A549 (cell line): ENCODE measurements around the gene TMEM106C. TPM values are rescaled to one million over a fixed set of nuclear protein-coding genes. Genes with fewer than 3 reads are reported as not detected.

Experiments
- ATAC-seq, 2 experiments: fragments of 200-7000 bp in 1 of 2; fragments of >200 bp in 1 of 2; cut with Nextera tagmentation in 1 of 2; cut with Tn5 transposase in 1 of 2; 3 replicates each; pipeline versions ENCODE4 v1.8.0 to v1.9.1; 2018 to 2020; ENCODE audit warnings: mild to moderate bottlenecking in 1 of 2, moderate library complexity in 1 of 2
- CTCF ChIA-PET: fragments of 300-600 bp; sonication (Branson Sonifier 250); formaldehyde crosslinking; extraction: SDS; loops from one replicate; lab custom pipeline; 2021; ENCODE audit warnings: antibody characterized with exemption, inconsistent platforms; lab: Yijun Ruan, JAX
- POLR2A ChIA-PET: fragments of 350-600 bp; formaldehyde crosslinking; extraction: SDS; loops from one replicate; lab custom pipeline; 2021; ENCODE audit warnings: antibody characterized with exemption, inconsistent platforms; lab: Yijun Ruan, JAX
- DNase-seq, 2 experiments: peaks; one replicate each; pipeline versions ENCODE4 v3.0.0 to v3.0.0-alpha.2; 2011 to 2016; ENCODE audit warnings: low read depth in 1 of 2, low spot score in 1 of 2
- FAIRE-seq: peaks from 2 replicates; lab custom pipeline; 2011; peaks lifted over from hg19 to GRCh38; lab: Jason Lieb, UNC
- H3K27ac ChIP-seq, 2 experiments: fragments of >200 bp; sonication (Bioruptor Twin); formaldehyde crosslinking; 3 replicates each; pipeline ENCODE4 v1.5.1; 2016 to 2017
- H3K4me1 ChIP-seq: fragments of >200 bp; sonication (Bioruptor Twin); formaldehyde crosslinking; 3 replicates; pipeline ENCODE4 v1.6.1; 2016
- H3K4me2 ChIP-seq: fragments of >200 bp; sonication (Bioruptor Twin); formaldehyde crosslinking; 3 replicates; pipeline ENCODE4 v1.6.1; 2016
- H3K4me3 ChIP-seq: fragments of >200 bp; sonication (Bioruptor Twin); formaldehyde crosslinking; 3 replicates; pipeline ENCODE4 v1.5.1; 2016
- H3K9me3 ChIP-seq: fragments of >200 bp; sonication (Bioruptor Twin); formaldehyde crosslinking; 3 replicates; pipeline ENCODE4 v1.6.1; 2016
- ATOH8 ChIP-seq: fragments of 250-450 bp; sonication (Bioruptor Pico); IDR thresholded peaks from 2 replicates; pipeline ENCODE4 v1.5.0; 2020; ENCODE audit warnings: low read depth, mild to moderate bottlenecking, moderate library complexity
- CBX8 ChIP-seq: fragments of 200-600 bp; sonication (generic); IDR thresholded peaks from 2 replicates; pipeline ENCODE4 v1.6.1; 2016
- CTCF ChIP-seq: fragments of >200 bp; sonication (Bioruptor Twin); formaldehyde crosslinking; IDR thresholded peaks from 3 replicates; pipeline ENCODE4 v1.5.1; 2016
- ESRRA ChIP-seq: fragments of 150-350 bp; IDR thresholded peaks from 2 replicates; pipeline ENCODE4 v1.6.1; 2014; ENCODE audit warnings: mild to moderate bottlenecking, low read length, borderline replicate concordance
- FOSB ChIP-seq: fragments of 250-450 bp; sonication (Bioruptor Pico); IDR thresholded peaks from 2 replicates; pipeline ENCODE4 v1.5.0; 2020; ENCODE audit warnings: mild to moderate bottlenecking, moderate library complexity
- FOSL2 ChIP-seq, 2 experiments: fragments of 450-650 bp in 1 of 2; fragments of >200 bp in 1 of 2; sonication (Bioruptor Twin) in 1 of 2; formaldehyde crosslinking; IDR thresholded peaks; 2 replicates each; pipeline versions ENCODE4 v1.5.0 to v1.6.1; 2016 to 2020; ENCODE audit warnings: mild to moderate bottlenecking in 1 of 2, moderate library complexity in 1 of 2
- HOXB13 ChIP-seq: fragments of 250-450 bp; sonication (Bioruptor Pico); IDR thresholded peaks from 2 replicates; pipeline ENCODE4 v1.5.0; 2020; ENCODE audit warnings: low read depth, mild to moderate bottlenecking, moderate library complexity
- HOXB5 ChIP-seq: fragments of 250-450 bp; sonication (Bioruptor Pico); IDR thresholded peaks from 2 replicates; pipeline ENCODE4 v1.5.0; 2020; ENCODE audit warnings: mild to moderate bottlenecking, moderate library complexity
- JUNB ChIP-seq: fragments of >200 bp; sonication (Bioruptor Twin); formaldehyde crosslinking; IDR thresholded peaks from 2 replicates; pipeline ENCODE4 v1.6.1; 2016
- KDM1A ChIP-seq: fragments of 200-600 bp; sonication (generic); IDR thresholded peaks from 2 replicates; pipeline ENCODE4 v1.6.1; 2016; ENCODE audit warnings: low read depth, mild to moderate bottlenecking
- MAFK ChIP-seq: fragments of 450-650 bp; IDR thresholded peaks from 2 replicates; pipeline ENCODE4 v1.6.1; 2014; ENCODE audit not compliant: partially characterized antibody
- MAX ChIP-seq: IDR thresholded peaks from 2 replicates; pipeline ENCODE4 v1.6.1; 2012
- NR3C1 ChIP-seq: fragments of >200 bp; sonication (Bioruptor Twin); formaldehyde crosslinking; IDR thresholded peaks from 3 replicates; pipeline ENCODE4 v1.6.1; 2017
- PHF8 ChIP-seq: fragments of 200-600 bp; sonication (generic); IDR thresholded peaks from 2 replicates; pipeline ENCODE4 v1.6.1; 2016; ENCODE audit warnings: low read depth, mild to moderate bottlenecking, antibody characterized with exemption, moderate library complexity, borderline replicate concordance
- POLR2AphosphoS2 ChIP-seq: conservative IDR thresholded peaks from 2 replicates; pipeline ENCODE4 v1.6.1; 2012; ENCODE audit warnings: low read length, improper control_type of control experiment, inconsistent platforms
- RCOR1 ChIP-seq: fragments of 150-350 bp; IDR thresholded peaks from 2 replicates; pipeline ENCODE4 v1.6.1; 2014; ENCODE audit warnings: antibody characterized with exemption, low read length, low read depth
- RNF2 ChIP-seq: fragments of 200-600 bp; sonication (generic); IDR thresholded peaks from 2 replicates; pipeline ENCODE4 v1.6.1; 2016; ENCODE audit warnings: low read depth, mild to moderate bottlenecking, antibody characterized with exemption, moderate library complexity, borderline replicate concordance
- SMC3 ChIP-seq: fragments of >200 bp; sonication (Bioruptor Twin); formaldehyde crosslinking; IDR thresholded peaks from 3 replicates; pipeline ENCODE4 v1.6.1; 2018; ENCODE audit warnings: inconsistent platforms
- SREBF2 ChIP-seq: fragments of 450-650 bp; IDR thresholded peaks from 2 replicates; pipeline ENCODE4 v1.6.1; 2014; ENCODE audit warnings: mild to moderate bottlenecking, moderate library complexity
- TFCP2L1 ChIP-seq: fragments of 250-450 bp; sonication (Bioruptor Pico); IDR thresholded peaks from 2 replicates; pipeline ENCODE4 v1.5.0; 2021; ENCODE audit warnings: mild to moderate bottlenecking
- TP53 ChIP-seq: fragments of 250-450 bp; sonication (Bioruptor Pico); IDR thresholded peaks from 2 replicates; pipeline ENCODE4 v1.5.0; 2021; ENCODE audit warnings: mild to moderate bottlenecking, moderate library complexity
- ZC3H11A ChIP-seq: fragments of 450-650 bp; IDR thresholded peaks from 2 replicates; pipeline ENCODE4 v1.6.1; 2014; ENCODE audit warnings: antibody characterized with exemption, mild to moderate bottlenecking
- ZFP36 ChIP-seq: fragments of 450-650 bp; IDR thresholded peaks from 2 replicates; pipeline ENCODE4 v1.6.1; 2014; ENCODE audit warnings: borderline replicate concordance; ENCODE audit not compliant: partially characterized antibody
- WGBS: methylation state at CpG from one replicate; pipeline ENCODE4 v1.1.6; 2017; ENCODE audit errors: missing lambda C conversion rate; 5-methylcytosine and 5-hydroxymethylcytosine counted together
- polyA plus RNA-seq, 4 experiments: library from polyadenylated mRNA; depleted of rRNA in 3 of 4; stranded (reverse); fragments of >200 nt; fragmentation: RNase III in 1 of 4; extraction: RNeasy Plus Mini Kit Qiagen cat#74134 plus additional on column Dnase treatment in 1 of 4; gene quantifications; 2 replicates in 3 of 4; 3 replicates in 1 of 4; pipeline ENCODE4 v1.2.3, GENCODE V29; 2011 to 2017
- TF ChIP-seq, protein P1 (sequence below): fragments of 450-650 bp; IDR thresholded peaks from 2 replicates; pipeline ENCODE4 v1.6.1; 2014; ENCODE audit warnings: antibody characterized with exemption
- TF ChIP-seq, protein P2 (sequence below): fragments of 250-450 bp; sonication (Bioruptor Pico); IDR thresholded peaks from 2 replicates; pipeline ENCODE4 v1.5.0; 2021; ENCODE audit warnings: mild to moderate bottlenecking, moderate library complexity, borderline replicate concordance
- TF ChIP-seq, protein P3 (sequence below): fragments of >200 bp; sonication (Bioruptor Twin); formaldehyde crosslinking; IDR thresholded peaks from 3 replicates; pipeline ENCODE4 v1.6.1; 2016

TMEM106C gene
- polyA plus RNA-seq, 2 of the 4 experiments (the other 2 are of a cell fraction): 166 to 236 TPM

DNA sequence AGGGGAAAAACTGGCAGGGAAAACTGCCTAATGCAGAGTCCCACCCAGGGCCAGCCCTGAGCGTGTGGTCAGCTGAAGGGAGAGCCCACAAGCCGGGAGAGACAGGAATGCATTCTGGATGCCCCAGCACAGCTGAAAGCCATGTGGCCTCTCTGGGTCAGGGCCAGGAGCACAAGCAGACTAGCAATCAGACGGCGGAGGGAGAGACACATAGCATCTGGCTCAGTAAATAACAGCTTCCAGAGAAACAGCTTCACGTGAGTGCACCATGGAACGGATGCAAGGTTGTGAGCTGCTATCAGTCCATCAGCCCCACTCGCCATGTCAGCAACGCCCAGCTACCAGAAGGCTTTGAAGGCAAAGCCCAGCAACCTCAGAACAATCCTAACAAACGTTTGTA, 28.2 kb upstream of the TMEM106C start (continued):
- no peak for TF ChIP-seq CTCF
- TF ChIP-seq, protein P1, sequence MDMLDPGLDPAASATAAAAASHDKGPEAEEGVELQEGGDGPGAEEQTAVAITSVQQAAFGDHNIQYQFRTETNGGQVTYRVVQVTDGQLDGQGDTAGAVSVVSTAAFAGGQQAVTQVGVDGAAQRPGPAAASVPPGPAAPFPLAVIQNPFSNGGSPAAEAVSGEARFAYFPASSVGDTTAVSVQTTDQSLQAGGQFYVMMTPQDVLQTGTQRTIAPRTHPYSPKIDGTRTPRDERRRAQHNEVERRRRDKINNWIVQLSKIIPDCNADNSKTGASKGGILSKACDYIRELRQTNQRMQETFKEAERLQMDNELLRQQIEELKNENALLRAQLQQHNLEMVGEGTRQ: no peak

DNA sequence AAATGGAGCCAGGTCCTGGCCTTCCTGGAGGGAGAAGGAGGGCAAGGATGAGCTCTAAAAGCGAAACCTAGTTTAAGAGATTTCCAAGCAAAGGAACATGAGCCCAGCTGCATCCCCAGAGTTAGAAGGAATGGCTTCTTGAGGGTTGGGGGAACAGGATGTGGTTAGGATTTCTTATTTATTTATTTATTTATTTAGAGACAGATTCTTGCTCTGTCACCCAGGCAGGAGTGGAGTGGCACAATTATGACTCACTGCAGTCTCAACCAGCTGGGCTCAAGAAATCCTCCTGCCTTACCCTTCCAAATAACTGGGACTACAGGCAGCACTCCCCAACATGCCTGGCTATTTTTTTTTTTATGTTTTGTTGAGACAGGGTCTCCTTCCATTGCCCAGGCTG, 25.3 kb upstream of the TMEM106C start:
- Histone ChIP-seq H3K4me2 (no peak overlapping the region), H3K4me1 (no peaks in the 10 kb centered on the region), H3K27ac (no peak overlapping the region), H3K4me3 (no peak overlapping the region), H3K9me3 (no peaks in the 10 kb centered on the region)
- FAIRE-seq (no peak), ATAC-seq (no peak), DNase-seq (no peak)
- ChIA-PET POLR2A (no interaction called here), CTCF (interaction anchor here (0.6 to 4.1 kb wide), 5 partner anchors 9 to 682 kb away, joined by 3 to 12 read pairs (median 4); partner anchors contain the start of gene VDR)
- WGBS: 88% methylated on average over 1 of the region's 1 CpG
- TF ChIP-seq RCOR1: no peak
- TF ChIP-seq, protein P2, sequence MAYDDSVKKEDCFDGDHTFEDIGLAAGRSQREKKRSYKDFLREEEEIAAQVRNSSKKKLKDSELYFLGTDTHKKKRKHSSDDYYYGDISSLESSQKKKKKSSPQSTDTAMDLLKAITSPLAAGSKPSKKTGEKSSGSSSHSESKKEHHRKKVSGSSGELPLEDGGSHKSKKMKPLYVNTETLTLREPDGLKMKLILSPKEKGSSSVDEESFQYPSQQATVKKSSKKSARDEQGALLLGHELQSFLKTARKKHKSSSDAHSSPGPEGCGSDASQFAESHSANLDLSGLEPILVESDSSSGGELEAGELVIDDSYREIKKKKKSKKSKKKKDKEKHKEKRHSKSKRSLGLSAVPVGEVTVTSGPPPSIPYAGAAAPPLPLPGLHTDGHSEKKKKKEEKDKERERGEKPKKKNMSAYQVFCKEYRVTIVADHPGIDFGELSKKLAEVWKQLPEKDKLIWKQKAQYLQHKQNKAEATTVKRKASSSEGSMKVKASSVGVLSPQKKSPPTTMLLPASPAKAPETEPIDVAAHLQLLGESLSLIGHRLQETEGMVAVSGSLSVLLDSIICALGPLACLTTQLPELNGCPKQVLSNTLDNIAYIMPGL: no peak
- TF ChIP-seq TP53 (CRISPR knock-in tag): no peak
- no peak for TF ChIP-seq SMC3
- TF ChIP-seq ESRRA: no peak
- no peak for TF ChIP-seq MAX
- TF ChIP-seq, protein P3, sequence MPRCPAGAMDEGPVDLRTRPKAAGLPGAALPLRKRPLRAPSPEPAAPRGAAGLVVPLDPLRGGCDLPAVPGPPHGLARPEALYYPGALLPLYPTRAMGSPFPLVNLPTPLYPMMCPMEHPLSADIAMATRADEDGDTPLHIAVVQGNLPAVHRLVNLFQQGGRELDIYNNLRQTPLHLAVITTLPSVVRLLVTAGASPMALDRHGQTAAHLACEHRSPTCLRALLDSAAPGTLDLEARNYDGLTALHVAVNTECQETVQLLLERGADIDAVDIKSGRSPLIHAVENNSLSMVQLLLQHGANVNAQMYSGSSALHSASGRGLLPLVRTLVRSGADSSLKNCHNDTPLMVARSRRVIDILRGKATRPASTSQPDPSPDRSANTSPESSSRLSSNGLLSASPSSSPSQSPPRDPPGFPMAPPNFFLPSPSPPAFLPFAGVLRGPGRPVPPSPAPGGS: no peak
- TF ChIP-seq ATOH8 (CRISPR knock-in tag): no peak
- TF ChIP-seq MAFK: no peak
- TF ChIP-seq RNF2: no peak
- no peak for TF ChIP-seq NR3C1
- no peak for TF ChIP-seq KDM1A
- no peak for TF ChIP-seq TFCP2L1 (CRISPR knock-in tag)
- TF ChIP-seq ZFP36: no peak

DNA sequence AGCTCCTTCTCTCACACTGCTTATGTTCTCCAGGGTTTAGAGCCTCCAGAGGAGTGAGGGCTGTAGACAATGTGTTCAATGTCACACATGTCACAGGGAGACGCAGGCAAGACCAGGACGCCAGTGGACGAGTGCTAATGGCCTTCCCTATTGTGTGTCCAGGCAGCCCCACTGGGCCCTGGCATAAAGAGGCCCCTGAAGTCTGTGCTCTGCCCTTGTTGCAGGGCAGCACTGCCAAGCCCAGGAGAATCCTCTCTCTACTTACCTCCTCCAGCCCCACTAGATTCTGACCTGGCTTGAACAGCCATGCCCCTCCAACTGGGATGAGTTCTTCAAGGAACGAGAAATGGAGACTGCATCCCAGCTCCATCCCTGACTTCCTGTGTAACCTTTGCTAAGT, 24.8 kb upstream of the TMEM106C start:
- Histone ChIP-seq H3K4me3 (no peak overlapping the region), H3K4me1 (no peaks in the 10 kb centered on the region), H3K9me3 (no peaks in the 10 kb centered on the region), H3K27ac (no peak overlapping the region), H3K4me2 (no peak overlapping the region)
- CTCF ChIA-PET: interaction anchor here (0.6 to 4.1 kb wide), 6 partner anchors 9 to 681 kb away, joined by 3 to 12 read pairs (median 4); partner anchors contain the start of gene VDR
- TF ChIP-seq HOXB13 (CRISPR knock-in tag) (no peak), HOXB5 (CRISPR knock-in tag) (no peak), PHF8 (no peak), SREBF2 (no peak), KDM1A (no peak), ZC3H11A (no peak), POLR2AphosphoS2 (no peak), FOSL2 (IDR thresholded peaks at IDR 0.05) (no peak), FOSL2 (CRISPR knock-in tag; IDR thresholded peaks at IDR 0.05) (no peak), FOSB (CRISPR knock-in tag) (no peak), JUNB (no peak), CBX8 (no peak), ESRRA (no peak), ATOH8 (CRISPR knock-in tag) (no peak)
- TF ChIP-seq, protein P3: no peak
- ATAC-seq: no peak
- WGBS: 90% methylated on average over 4 of the region's 4 CpGs
- FAIRE-seq: no peak
- DNase-seq: no peak
- POLR2A ChIA-PET: no interaction called here
